Measurements from ENCODE around the gene PPARD. TPM values are rescaled to one million over a fixed set of nuclear protein-coding genes. Genes with fewer than 3 reads are reported as not detected.
"Not testable (repeated sequence)": the region's sequence is repeated elsewhere in the genome, so short reads cannot be mapped to it uniquely, and the experiment has no call there.

Gene PPARD
- total RNA-seq, 4 donors from 2014 or later: 6.4 to 37.6 (median 14.3) TPM

DNA sequence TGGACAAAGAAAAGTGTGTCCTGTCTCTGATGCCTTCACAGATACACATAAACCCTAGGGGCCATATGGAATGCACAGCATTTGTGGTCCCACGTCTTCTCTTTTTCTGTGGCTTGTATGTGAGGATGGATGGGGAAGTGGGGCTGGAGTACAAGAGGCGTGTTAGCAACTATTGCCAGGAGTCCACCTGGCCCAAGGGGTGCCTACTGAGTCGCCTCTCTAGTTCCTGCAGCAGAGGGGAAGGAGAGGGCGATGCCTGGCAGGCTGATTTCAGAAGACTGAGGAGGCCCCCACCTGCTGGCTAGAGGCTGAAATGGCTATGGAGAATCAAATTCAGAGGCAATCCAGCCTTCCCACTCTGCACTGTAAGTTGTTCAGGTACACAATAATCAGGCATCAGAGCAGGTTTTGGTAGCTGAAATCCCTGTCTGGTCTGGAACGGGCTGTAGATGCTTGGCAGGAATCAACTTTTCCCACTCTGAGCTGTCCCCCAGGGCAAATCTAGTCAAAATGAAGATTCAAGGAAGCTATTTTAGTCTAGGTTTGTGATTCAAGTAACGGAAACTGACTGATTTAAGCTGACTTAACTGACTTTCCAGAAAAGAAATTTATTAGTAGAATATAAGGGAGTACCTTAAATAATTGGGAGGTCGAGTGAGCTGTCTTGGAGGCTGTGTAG is 14.9 kb upstream of the PPARD start:
- DNase-seq (ENCODE audit: low spot score) (no peak), ATAC-seq (ENCODE audit: low FRiP score) (peak; percentile 44)
- TF ChIP-seq, protein P1, sequence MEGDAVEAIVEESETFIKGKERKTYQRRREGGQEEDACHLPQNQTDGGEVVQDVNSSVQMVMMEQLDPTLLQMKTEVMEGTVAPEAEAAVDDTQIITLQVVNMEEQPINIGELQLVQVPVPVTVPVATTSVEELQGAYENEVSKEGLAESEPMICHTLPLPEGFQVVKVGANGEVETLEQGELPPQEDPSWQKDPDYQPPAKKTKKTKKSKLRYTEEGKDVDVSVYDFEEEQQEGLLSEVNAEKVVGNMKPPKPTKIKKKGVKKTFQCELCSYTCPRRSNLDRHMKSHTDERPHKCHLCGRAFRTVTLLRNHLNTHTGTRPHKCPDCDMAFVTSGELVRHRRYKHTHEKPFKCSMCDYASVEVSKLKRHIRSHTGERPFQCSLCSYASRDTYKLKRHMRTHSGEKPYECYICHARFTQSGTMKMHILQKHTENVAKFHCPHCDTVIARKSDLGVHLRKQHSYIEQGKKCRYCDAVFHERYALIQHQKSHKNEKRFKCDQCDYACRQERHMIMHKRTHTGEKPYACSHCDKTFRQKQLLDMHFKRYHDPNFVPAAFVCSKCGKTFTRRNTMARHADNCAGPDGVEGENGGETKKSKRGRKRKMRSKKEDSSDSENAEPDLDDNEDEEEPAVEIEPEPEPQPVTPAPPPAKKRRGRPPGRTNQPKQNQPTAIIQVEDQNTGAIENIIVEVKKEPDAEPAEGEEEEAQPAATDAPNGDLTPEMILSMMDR (IDR thresholded peaks at IDR 0.05): no peak

DNA sequence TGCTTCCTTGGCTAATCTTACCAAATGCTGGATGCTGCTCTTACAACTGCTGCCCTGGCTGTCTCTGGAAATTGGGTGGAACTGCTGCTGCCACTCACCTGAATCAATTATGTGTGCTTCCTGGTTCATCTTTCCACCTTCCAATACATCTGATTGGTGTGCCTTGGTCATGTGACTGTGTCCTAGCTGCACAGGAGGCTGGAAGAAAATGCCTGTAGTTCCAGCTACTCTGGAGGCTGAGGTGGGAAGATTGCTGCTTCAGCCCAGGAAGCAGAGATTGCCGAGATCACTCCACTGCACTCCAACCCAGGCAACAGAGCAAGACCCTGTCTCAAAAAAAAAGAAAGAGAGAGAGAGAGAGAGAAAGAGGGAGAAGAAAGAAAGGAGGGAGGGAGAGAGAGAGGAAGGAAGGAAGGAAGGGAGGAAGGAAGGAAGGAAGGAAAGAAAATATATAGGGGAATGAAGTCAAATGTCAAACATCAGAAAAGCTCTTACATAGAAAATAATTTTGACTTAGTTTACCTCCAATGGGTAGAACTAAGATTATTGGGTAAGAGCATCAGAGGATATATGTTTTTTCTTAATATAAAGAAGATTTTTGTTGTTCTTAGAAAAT is 14.1 kb upstream of the PPARD start:
- ATAC-seq (ENCODE audit: low FRiP score) (no peak), DNase-seq (ENCODE audit: low spot score) (no peak)
- TF ChIP-seq, protein P1 (IDR thresholded peaks at IDR 0.05): no peak

DNA sequence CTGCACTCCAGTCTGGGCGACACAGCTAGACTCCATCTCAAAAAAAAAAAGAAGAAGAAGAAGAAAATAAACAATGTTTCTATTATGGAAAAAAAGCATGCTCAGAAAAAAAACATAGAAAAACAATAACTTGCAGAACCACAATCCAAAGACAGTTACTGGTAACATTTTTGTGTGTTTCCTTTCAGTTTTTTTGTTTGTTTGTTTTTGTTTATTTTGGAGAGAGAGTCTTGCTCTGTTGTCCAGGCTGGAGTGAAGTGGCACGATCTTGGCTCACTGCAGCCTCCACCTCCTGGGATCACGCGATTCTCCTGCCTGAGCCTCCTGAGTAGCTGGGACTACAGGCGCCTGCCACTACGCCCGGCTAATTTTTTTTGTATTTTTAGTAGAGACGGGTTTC is 13.4 kb upstream of the PPARD start:
- not testable (repeated sequence) for ATAC-seq (ENCODE audit: low FRiP score); DNase-seq (ENCODE audit: low spot score)

DNA sequence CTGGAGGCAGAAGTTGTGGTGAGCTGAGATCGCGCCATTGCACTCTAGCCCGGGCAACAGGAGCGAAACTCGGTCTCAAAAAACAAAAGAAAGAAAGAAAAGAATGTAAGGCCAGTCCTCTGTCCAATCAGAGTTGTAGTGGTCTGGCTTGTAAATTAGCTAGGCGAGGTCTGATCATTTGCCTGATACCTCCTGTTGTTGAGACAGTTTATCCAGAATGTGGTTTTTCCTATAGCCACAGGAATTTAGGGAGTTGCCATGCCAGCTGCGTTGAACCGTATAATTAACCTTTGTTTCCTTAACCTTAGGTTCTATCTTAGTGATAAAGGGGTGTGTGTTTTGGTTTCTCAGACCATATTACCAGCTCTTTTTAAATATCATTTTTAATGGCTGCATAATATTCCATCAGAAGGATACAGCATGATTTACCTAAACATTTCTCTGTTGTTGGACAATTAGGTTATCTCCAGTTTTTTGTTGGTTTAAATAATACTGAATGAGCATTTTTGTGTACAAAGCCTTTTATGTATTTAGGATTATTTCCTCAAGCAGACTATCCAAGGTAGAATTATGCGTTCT is 11.7 kb upstream of the PPARD start:
- ATAC-seq (ENCODE audit: low FRiP score) (no peak), DNase-seq (ENCODE audit: low spot score) (no peak)
- TF ChIP-seq, protein P1 (IDR thresholded peaks at IDR 0.05): no peak

DNA sequence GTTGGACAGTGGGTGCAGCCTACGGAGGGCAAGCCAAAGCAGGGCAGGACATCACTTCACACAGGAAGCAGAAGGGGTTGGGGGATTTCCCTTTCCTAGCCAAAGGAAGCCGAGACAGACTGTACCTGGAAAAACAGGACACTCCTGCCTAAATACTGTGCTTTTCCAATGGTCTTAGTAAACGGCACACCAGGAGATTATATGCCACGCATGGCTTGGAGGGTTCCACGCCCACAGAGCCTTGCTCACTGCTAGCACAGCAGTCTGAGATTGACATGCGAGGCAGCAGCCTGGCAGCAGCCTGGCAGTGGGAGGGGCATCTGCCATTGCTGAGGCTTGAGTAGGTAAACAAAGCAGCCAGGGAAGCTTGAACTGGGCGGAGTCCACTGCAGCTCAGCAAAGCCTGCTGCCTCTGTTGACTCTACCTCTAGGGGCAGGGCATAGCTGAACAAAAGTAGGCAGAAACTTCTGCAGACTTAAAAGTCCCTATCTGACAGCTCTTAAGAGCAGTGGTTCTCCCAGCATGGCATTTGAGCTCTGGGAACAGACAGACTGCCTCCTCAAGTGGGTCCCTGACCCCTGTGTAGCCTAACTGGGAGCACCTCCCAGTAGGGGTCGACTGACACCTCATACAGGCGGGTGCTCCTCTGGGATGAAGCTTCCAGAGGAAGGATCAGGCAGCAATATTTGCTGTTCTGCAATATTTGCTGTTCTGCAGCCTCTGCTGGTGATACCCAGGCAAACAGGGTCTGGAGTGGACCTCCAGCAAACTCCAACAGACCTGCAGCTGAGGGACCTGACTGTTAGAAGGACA is 10.1 kb upstream of the PPARD start:
- DNase-seq (ENCODE audit: low spot score): not testable (repeated sequence)

DNA sequence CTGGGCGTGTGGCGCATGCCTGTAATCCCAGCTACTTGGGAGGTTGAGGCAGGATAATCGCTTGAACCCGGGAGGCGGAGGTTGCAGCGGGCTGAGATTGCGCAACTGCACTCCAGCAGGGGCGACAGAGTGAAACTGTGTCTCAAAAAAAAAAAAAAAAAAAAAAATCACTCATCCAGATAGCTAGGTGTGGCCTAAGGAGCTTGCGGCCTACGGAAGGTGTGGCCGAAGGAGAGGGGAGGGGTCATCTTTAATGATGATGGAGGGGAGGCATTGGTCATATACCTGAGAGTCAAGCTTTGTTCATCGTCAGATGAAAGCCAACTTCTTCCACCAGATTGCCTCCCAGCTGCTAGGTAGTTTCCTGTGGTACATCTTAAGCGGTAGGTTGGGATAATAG is 801 bp upstream of the PPARD start:
- TF ChIP-seq, protein P1 (IDR thresholded peaks at IDR 0.05): no peak
- no peak for DNase-seq (ENCODE audit: low spot score)

More for the DNA sequence above, 10.1 kb upstream of the PPARD start:
- ATAC-seq (ENCODE audit: low FRiP score): not testable (repeated sequence)

DNA sequence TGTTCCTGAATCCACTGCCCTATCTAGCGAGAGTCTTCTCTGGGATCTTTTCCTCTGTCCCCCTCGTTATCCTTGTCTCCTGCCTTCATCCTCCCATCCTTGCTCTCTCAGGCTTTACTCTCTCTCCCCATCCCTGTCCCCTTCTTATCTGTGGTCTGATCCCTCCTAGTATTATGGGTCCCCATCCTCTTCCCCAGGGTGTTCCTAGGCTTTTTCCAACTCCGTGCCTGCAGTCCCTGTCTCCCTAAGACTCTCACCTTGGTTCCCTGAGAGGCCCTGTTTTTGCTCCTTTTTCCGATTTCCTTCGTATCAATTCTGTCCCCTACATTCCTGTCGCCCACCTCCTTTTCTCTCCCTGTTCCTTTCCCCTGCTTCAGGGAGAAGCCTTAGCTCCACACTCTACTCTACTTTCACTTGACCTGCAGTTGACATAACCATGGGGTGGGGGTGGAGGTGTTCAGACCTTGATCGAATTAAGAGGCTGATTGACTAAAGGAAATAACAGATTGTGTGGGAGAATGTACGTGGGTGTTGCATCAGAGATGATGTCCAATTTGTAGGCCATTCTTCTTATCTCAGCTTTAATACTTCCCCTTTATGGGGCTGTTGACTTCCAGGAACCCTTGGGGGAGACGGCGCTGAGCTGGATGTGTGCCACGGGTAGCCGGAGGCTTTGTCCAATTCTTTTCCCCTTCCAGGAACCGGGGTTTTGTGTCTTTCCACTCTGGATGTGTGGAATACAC is 905 bp downstream of the PPARD start:
- no peak for DNase-seq (ENCODE audit: low spot score)
- peak; percentile 19 for ATAC-seq (ENCODE audit: low FRiP score)
- TF ChIP-seq, protein P1 (IDR thresholded peaks at IDR 0.05): no peak

More for the DNA sequence above, 801 bp upstream of the PPARD start:
- no peak for ATAC-seq (ENCODE audit: low FRiP score)
